ENCODE data around the gene FYB1.
A peak's percentile ranks its signal among the peaks of the same experiment; 100 is the strongest.
"Not testable (repeated sequence)": the region's sequence is repeated elsewhere in the genome, so short reads cannot be mapped to it uniquely, and the experiment has no call there.

Gene FYB1

DNA sequence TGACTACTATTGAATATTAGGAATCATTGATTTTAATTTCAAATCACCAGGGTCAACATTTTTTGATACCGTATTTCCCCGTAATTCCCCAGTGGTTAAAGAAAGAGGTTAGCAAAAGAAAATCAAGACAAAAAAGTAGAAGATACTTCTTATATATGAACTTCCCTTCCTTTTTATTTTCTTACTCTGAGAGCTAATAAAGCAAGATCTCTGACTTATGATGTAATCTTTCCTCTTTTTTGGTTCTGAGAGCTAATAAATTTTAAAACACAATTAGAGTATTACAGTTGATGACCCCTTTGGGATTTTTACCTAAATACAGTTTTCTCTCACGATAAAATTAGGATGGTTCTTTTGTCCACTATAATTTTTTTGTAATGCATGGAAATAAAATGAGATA is 9.2 kb upstream of the FYB1 start:
- Histone ChIP-seq H3K4me3 (ENCODE audit: insufficient read depth, low read depth, low read length, poor library complexity, severe bottlenecking) (no peak overlapping the region), H3K27me3 (replicated peaks; ENCODE audit: control insufficient read depth, insufficient read depth, low read length, poor library complexity, severe bottlenecking) (no peaks in the 10 kb centered on the region), H3K4me1 (ENCODE audit: control insufficient read depth, insufficient read depth, low read length, poor library complexity, severe bottlenecking) (peaks cover 6% of the 10 kb centered on the region), H3K27ac (ENCODE audit: insufficient read depth, low read length, poor library complexity, severe bottlenecking) (no peak overlapping the region), H3K9me3 (ENCODE audit: control insufficient read depth, low read length) (no peaks in the 10 kb centered on the region), H3K36me3 (ENCODE audit: control insufficient read depth, insufficient read depth, low read length) (no peaks in the 10 kb centered on the region)
- DNase-seq = no peak

GRCh38 chr5:39226558-39226957 is 7.2 kb upstream of the FYB1 start:
- H3K36me3 ChIP-seq (ENCODE audit: control insufficient read depth, insufficient read depth, low read length) = no peaks in the 10 kb centered on the region
- H3K27me3 ChIP-seq (replicated peaks; ENCODE audit: control insufficient read depth, insufficient read depth, low read length, poor library complexity, severe bottlenecking) = no peaks in the 10 kb centered on the region
- no peak overlapping the region for H3K4me3 ChIP-seq (ENCODE audit: insufficient read depth, low read depth, low read length, poor library complexity, severe bottlenecking)
- H3K27ac ChIP-seq (ENCODE audit: insufficient read depth, low read length, poor library complexity, severe bottlenecking) = no peak overlapping the region
- peaks cover 3% of the 10 kb centered on the region for H3K4me1 ChIP-seq (ENCODE audit: control insufficient read depth, insufficient read depth, low read length, poor library complexity, severe bottlenecking)
- H3K9me3 ChIP-seq (ENCODE audit: control insufficient read depth, low read length) = no peaks in the 10 kb centered on the region
- no peak for DNase-seq

DNA sequence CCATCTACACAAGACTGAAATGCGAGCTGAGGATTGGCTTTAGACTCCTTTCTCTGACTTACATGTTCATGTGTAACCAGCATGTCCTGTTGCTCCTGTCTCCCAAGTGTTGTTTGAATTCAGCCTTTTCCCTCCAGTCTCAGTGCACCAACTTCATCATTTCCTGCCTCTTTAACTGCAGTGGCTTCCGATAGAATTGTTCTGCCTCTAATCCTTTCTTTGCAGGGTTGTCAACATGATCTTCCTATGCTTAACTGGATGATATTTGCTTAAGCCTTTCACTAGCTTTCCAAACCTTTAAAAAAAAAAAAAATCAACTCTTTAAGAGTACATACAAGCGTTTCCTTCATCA is 6.7 kb upstream of the FYB1 start:
- H3K9me3 ChIP-seq (ENCODE audit: control insufficient read depth, low read length) = no peaks in the 10 kb centered on the region
- H3K27me3 ChIP-seq (replicated peaks; ENCODE audit: control insufficient read depth, insufficient read depth, low read length, poor library complexity, severe bottlenecking) = no peaks in the 10 kb centered on the region
- H3K4me3 ChIP-seq (ENCODE audit: insufficient read depth, low read depth, low read length, poor library complexity, severe bottlenecking) = no peak overlapping the region
- no peak overlapping the region for H3K27ac ChIP-seq (ENCODE audit: insufficient read depth, low read length, poor library complexity, severe bottlenecking)
- no peak for DNase-seq
- H3K4me1 ChIP-seq (ENCODE audit: control insufficient read depth, insufficient read depth, low read length, poor library complexity, severe bottlenecking) = no peaks in the 10 kb centered on the region
- no peaks in the 10 kb centered on the region for H3K36me3 ChIP-seq (ENCODE audit: control insufficient read depth, insufficient read depth, low read length)

GRCh38 chr5:39225405-39226099 is 6.2 kb upstream of the FYB1 start:
- Histone ChIP-seq H3K27ac (ENCODE audit: insufficient read depth, low read length, poor library complexity, severe bottlenecking) (no peak overlapping the region), H3K4me3 (ENCODE audit: insufficient read depth, low read depth, low read length, poor library complexity, severe bottlenecking) (no peak overlapping the region), H3K36me3 (ENCODE audit: control insufficient read depth, insufficient read depth, low read length) (no peaks in the 10 kb centered on the region), H3K4me1 (ENCODE audit: control insufficient read depth, insufficient read depth, low read length, poor library complexity, severe bottlenecking) (no peaks in the 10 kb centered on the region), H3K27me3 (replicated peaks; ENCODE audit: control insufficient read depth, insufficient read depth, low read length, poor library complexity, severe bottlenecking) (no peaks in the 10 kb centered on the region), H3K9me3 (ENCODE audit: control insufficient read depth, low read length) (no peaks in the 10 kb centered on the region)
- DNase-seq = no peak

GRCh38 chr5:39224196-39224761 is 4.9 kb upstream of the FYB1 start:
- no peak for DNase-seq
- H3K4me1 ChIP-seq (ENCODE audit: control insufficient read depth, insufficient read depth, low read length, poor library complexity, severe bottlenecking) = no peaks in the 10 kb centered on the region
- H3K36me3 ChIP-seq (ENCODE audit: control insufficient read depth, insufficient read depth, low read length) = no peaks in the 10 kb centered on the region
- no peaks in the 10 kb centered on the region for H3K27me3 ChIP-seq (replicated peaks; ENCODE audit: control insufficient read depth, insufficient read depth, low read length, poor library complexity, severe bottlenecking)
- no peaks in the 10 kb centered on the region for H3K9me3 ChIP-seq (ENCODE audit: control insufficient read depth, low read length)
- no peak overlapping the region for H3K27ac ChIP-seq (ENCODE audit: insufficient read depth, low read length, poor library complexity, severe bottlenecking)
- no peak overlapping the region for H3K4me3 ChIP-seq (ENCODE audit: insufficient read depth, low read depth, low read length, poor library complexity, severe bottlenecking)

GRCh38 chr5:39223565-39224156 is 4.3 kb upstream of the FYB1 start:
- Histone ChIP-seq H3K9me3 (ENCODE audit: control insufficient read depth, low read length) (no peaks in the 10 kb centered on the region), H3K4me1 (ENCODE audit: control insufficient read depth, insufficient read depth, low read length, poor library complexity, severe bottlenecking) (peaks cover 1% of the 10 kb centered on the region), H3K4me3 (ENCODE audit: insufficient read depth, low read depth, low read length, poor library complexity, severe bottlenecking) (no peak overlapping the region), H3K36me3 (ENCODE audit: control insufficient read depth, insufficient read depth, low read length) (no peaks in the 10 kb centered on the region), H3K27me3 (replicated peaks; ENCODE audit: control insufficient read depth, insufficient read depth, low read length, poor library complexity, severe bottlenecking) (no peaks in the 10 kb centered on the region), H3K27ac (ENCODE audit: insufficient read depth, low read length, poor library complexity, severe bottlenecking) (no peak overlapping the region)
- DNase-seq = no peak

DNA sequence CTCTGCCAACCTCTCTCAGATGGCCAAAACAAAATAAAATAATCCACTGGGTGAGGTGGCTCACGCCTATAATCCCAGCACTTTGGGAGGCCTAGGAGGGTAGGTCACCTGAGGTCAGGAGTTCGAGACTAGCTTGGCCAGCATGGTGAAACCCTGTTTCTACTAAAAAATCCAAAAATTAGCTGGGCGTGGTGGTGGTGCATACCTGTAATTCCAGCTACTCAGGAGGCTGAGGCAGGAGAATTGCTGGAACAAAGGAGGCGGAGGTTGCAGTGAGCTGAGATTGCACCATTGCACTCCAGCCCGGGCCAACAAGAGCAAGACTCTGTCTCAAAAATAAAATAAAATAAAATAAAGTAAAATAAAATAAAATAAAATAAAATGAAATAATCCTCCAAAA is 2.3 kb upstream of the FYB1 start:
- H3K36me3 ChIP-seq (ENCODE audit: control insufficient read depth, insufficient read depth, low read length); H3K27ac ChIP-seq (ENCODE audit: insufficient read depth, low read length, poor library complexity, severe bottlenecking); H3K4me3 ChIP-seq (ENCODE audit: insufficient read depth, low read depth, low read length, poor library complexity, severe bottlenecking); H3K9me3 ChIP-seq (ENCODE audit: control insufficient read depth, low read length); DNase-seq; H3K27me3 ChIP-seq (replicated peaks; ENCODE audit: control insufficient read depth, insufficient read depth, low read length, poor library complexity, severe bottlenecking): not testable (repeated sequence)
- H3K4me1 ChIP-seq (ENCODE audit: control insufficient read depth, insufficient read depth, low read length, poor library complexity, severe bottlenecking) = peaks cover 15% of the 10 kb centered on the region

- Histone ChIP-seq H3K4me3 (ENCODE audit: insufficient read depth, low read depth, low read length, poor library complexity, severe bottlenecking) (no peak overlapping the region), H3K9me3 (ENCODE audit: control insufficient read depth, low read length) (no peaks in the 10 kb centered on the region), H3K27me3 (replicated peaks; ENCODE audit: control insufficient read depth, insufficient read depth, low read length, poor library complexity, severe bottlenecking) (no peaks in the 10 kb centered on the region), H3K27ac (ENCODE audit: insufficient read depth, low read length, poor library complexity, severe bottlenecking) (no peak overlapping the region), H3K4me1 (ENCODE audit: control insufficient read depth, insufficient read depth, low read length, poor library complexity, severe bottlenecking) (peaks cover 27% of the 10 kb centered on the region), H3K36me3 (ENCODE audit: control insufficient read depth, insufficient read depth, low read length) (no peaks in the 10 kb centered on the region)
- DNase-seq = no peak
Measured at GRCh38 chr5:39220280-39221030, 1.1 kb upstream of the FYB1 start.

DNA sequence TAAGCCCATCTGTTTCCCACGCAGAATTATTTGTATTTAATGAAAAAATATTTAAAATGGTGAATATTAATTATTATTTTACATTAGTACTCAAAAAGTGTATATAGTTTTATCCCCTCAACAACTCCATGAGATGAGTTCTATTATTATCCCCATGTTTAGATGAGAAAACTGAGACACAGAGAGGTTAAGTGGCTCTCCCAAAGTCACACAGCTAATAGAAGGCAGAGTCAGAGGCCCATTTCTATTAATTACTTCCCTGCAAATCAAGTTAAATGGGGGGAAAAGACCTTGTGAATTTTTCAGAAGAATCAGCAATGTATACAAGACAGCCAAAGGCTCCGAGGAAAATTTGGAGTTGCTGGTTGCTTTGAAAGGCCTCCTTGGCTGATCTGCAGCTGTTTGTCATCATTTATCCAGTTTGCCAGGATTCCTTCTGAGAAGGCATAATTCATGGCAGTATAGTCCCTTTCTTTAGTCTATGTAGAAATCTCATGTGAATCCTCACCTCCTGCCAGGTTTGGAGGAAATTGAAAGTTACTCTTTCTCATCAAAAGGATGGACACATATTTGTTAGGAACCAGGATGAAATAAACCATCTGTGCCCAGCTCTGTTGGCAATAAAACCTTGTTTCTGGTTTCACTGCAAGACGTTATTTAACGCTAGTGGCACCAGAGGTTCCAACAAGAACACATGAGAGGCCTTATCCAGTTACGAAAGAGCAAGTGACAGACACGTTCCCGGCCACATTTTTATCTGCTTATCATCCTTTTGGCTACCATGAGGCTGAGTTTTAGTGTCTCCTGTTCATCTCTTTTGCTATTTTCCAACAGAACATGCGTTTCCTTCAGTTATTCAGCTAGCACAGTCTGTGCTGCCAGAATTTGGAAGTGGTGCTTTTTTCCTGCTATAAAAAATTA is 621 bp downstream of the FYB1 start:
- Histone ChIP-seq H3K27me3 (replicated peaks; ENCODE audit: control insufficient read depth, insufficient read depth, low read length, poor library complexity, severe bottlenecking) (no peaks in the 10 kb centered on the region), H3K4me3 (ENCODE audit: insufficient read depth, low read depth, low read length, poor library complexity, severe bottlenecking) (no peak overlapping the region), H3K4me1 (ENCODE audit: control insufficient read depth, insufficient read depth, low read length, poor library complexity, severe bottlenecking) (peaks cover 37% of the 10 kb centered on the region), H3K9me3 (ENCODE audit: control insufficient read depth, low read length) (no peaks in the 10 kb centered on the region), H3K36me3 (ENCODE audit: control insufficient read depth, insufficient read depth, low read length) (no peaks in the 10 kb centered on the region), H3K27ac (ENCODE audit: insufficient read depth, low read length, poor library complexity, severe bottlenecking) (peak overlapping the region; percentile 75)
- no peak for DNase-seq

Data from effector memory CD4-positive, alpha-beta T cell (primary cell).